ENCODE measurements around the gene TMEM200B.
"Not testable (repeated sequence)": the region's sequence is repeated elsewhere in the genome, so short reads cannot be mapped to it uniquely, and the experiment has no call there.

Gene TMEM200B

DNA sequence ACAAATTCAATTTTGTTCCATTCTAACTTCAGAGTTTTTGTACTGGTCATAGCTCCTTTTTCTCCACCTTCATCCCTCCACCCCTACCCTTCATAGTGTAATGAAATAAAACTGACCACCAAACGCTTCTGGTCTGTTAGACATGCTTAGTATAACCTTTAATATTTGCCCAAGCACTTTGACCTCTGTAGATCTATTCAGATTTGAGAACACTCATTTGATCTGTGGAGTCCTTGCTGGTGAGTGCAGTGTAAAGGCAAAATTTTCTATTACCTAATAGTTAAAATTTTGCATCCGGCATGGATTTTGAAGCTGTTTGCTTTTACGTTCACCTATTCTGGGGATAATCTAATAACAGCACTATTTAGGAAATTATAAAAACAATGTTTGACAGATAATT is 41.2 kb downstream of the TMEM200B start:
- H3K36me3 ChIP-seq (replicated peaks), result no peaks in the 10 kb centered on the region
- no peaks in the 10 kb centered on the region for H3K27me3 ChIP-seq (ENCODE audit: low read depth)
- H3K4me3 ChIP-seq, result no peak overlapping the region
- H3K9me3 ChIP-seq, result no peaks in the 10 kb centered on the region
- H3K4me1 ChIP-seq, result peaks cover 21% of the 10 kb centered on the region
- in situ Hi-C loops (cut with MboI; ENCODE audit: low sequenced_read_pairs), result no loop called here
- no peak for DNase-seq (ENCODE audit: low spot score in 2 of 2)

DNA sequence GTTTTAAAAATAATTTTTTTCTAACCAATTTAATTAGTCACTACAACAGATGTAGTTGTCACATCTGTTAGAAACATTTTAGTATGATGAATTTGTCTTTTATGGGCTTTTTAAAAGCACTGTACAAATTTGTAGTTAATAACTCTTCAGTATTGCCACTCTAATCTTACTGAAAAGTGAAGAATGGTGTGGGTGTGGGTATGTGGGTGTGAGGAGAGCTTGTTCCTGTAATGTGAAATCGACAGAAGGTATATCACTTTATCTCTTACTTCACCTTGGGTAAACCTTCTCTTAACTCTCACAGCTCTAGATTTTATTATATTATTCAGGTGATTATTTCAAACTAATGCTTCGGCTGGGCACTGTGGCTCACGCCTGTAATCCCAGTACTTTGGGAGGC is 42.5 kb downstream of the TMEM200B start:
- Histone ChIP-seq H3K4me1 (peaks cover 21% of the 10 kb centered on the region), H3K36me3 (replicated peaks) (no peaks in the 10 kb centered on the region), H3K27me3 (ENCODE audit: low read depth) (no peaks in the 10 kb centered on the region), H3K4me3 (no peak overlapping the region), H3K9me3 (no peaks in the 10 kb centered on the region)
- no peak for DNase-seq (ENCODE audit: low spot score in 2 of 2)
- in situ Hi-C loops (cut with MboI; ENCODE audit: low sequenced_read_pairs), result no loop called here

DNA sequence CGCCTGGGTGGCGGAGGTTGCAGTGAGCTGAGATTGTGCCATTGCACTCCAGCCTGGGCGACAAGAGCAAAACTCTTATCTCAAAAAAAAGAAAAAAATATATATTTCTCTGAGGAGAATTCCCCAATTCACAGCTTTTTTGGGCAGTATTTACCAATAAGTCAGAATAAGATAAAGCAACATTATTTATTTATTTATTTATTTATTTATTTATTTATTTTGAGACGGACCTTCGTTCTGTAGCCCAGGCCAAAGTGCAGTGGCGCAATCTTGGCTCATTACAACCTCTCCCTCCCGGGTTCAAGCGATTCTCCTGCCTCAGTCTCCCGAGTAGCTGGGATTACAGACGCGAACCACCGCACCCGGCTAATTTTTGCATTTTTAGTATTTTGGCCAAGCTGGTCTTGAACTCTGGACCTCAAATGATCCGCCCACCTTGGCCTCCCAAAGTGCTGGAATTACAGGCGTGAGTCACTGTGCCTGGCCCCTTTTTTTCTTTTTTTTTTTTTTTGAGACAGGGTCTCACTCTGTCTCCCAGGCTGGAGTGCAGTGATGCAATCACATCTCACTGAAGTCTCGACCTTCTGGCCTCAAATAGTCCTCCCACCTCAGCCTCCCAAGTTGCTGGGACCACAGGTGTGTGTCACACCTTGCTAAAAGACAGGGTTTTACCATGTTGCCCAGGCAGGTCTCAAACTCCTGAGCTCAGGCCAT is 43.6 kb downstream of the TMEM200B start:
- DNase-seq (ENCODE audit: low spot score in 2 of 2); in situ Hi-C loops (cut with MboI; ENCODE audit: low sequenced_read_pairs); H3K36me3 ChIP-seq (replicated peaks); H3K9me3 ChIP-seq; H3K4me3 ChIP-seq; H3K27me3 ChIP-seq (ENCODE audit: low read depth): not testable (repeated sequence)
- H3K4me1 ChIP-seq, result peaks cover 21% of the 10 kb centered on the region

DNA sequence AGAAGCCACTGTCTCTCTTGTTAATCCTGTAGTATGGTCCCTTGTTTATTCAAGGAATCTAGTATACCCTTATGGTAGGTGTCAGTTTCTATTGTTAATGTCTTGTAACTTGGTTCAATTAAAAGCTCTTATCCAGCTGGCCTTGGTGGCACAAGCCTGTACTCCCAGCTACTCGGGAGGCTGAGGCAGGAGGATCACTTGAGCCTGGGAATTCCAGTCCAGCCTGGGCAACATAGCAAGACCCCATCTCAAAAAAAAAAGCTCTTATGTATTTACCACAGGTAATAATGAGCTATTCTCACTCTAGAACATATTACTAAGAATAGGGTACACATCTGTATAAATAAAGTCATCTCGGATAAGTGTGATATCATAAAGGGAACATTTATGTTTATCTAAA is 46.5 kb downstream of the TMEM200B start:
- H3K36me3 ChIP-seq (replicated peaks), result no peaks in the 10 kb centered on the region
- H3K27me3 ChIP-seq (ENCODE audit: low read depth), result no peaks in the 10 kb centered on the region
- in situ Hi-C loops (cut with MboI; ENCODE audit: low sequenced_read_pairs), result no loop called here
- DNase-seq (ENCODE audit: low spot score in 2 of 2), result no peak
- H3K4me3 ChIP-seq, result no peak overlapping the region
- no peaks in the 10 kb centered on the region for H3K9me3 ChIP-seq
- H3K4me1 ChIP-seq, result no peaks in the 10 kb centered on the region
